Ovary (tissue), 3 donors: ENCODE results near the gene XPO5.

Experiments used
- POLR2A ChIP-seq: fragments of 450-650 bp; IDR thresholded peaks from one replicate; pipeline ENCODE4 v1.6.1; 2017; ENCODE audit warnings: antibody characterized with exemption, mild to moderate bottlenecking, moderate library complexity
- TF ChIP-seq, protein P1 (sequence below), 3 donors: fragments of 450-650 bp in 2 of 3; fragments of 200-600 bp in 1 of 3; IDR thresholded peaks; one replicate each; pipeline versions ENCODE4 v1.5.1 to v1.8.0; 2016 to 2022; ENCODE audit warnings: antibody characterized with exemption in 3 of 3, mild to moderate bottlenecking in 1 of 3
- donor health status: DM: no; HTN: no; CAD: no.

DNA sequence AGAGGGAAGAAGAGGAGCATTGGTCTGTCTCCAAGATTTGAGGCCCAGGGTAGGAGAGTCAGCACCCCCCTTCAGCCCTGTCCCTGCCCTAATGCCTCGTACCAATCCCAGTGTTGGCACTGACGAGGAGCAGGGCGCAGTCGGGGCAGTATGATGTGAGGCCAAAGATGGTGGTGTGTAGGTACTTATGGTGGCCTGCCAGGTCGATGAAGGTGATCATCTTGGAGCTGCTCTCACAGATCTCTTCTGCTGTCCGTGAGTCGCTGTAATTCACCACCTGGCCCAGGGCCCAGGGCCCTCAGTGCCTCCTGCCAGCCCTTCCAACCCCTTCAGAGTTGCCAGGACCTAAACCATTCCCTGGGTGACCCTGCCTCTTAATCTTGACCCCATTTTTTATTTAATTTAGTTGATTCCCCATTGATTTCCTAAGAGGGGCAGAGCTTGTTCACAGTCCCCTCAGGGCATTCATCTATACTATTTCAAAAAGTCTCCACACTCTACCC lies 49.0 kb upstream of the XPO5 start:
- TF ChIP-seq, protein P1, sequence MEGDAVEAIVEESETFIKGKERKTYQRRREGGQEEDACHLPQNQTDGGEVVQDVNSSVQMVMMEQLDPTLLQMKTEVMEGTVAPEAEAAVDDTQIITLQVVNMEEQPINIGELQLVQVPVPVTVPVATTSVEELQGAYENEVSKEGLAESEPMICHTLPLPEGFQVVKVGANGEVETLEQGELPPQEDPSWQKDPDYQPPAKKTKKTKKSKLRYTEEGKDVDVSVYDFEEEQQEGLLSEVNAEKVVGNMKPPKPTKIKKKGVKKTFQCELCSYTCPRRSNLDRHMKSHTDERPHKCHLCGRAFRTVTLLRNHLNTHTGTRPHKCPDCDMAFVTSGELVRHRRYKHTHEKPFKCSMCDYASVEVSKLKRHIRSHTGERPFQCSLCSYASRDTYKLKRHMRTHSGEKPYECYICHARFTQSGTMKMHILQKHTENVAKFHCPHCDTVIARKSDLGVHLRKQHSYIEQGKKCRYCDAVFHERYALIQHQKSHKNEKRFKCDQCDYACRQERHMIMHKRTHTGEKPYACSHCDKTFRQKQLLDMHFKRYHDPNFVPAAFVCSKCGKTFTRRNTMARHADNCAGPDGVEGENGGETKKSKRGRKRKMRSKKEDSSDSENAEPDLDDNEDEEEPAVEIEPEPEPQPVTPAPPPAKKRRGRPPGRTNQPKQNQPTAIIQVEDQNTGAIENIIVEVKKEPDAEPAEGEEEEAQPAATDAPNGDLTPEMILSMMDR (IDR thresholded peaks at IDR 0.05) = no peak
- no peak for TF ChIP-seq POLR2A
